Ovary (tissue), 3 donors: ENCODE data around the gene PRDM16.

ENCODE experiments used
- EP300 ChIP-seq: sonication (generic); formaldehyde crosslinking; IDR thresholded peaks from one replicate; pipeline ENCODE4 v1.6.1; 2017; ENCODE audit warnings: antibody characterized with exemption
- POLR2A ChIP-seq: fragments of 450-650 bp; IDR thresholded peaks from one replicate; pipeline ENCODE4 v1.6.1; 2017; ENCODE audit warnings: antibody characterized with exemption, mild to moderate bottlenecking, moderate library complexity
- TF ChIP-seq, protein P1 (sequence below), 3 donors: fragments of 450-650 bp in 2 of 3; fragments of 200-600 bp in 1 of 3; IDR thresholded peaks; one replicate each; pipeline versions ENCODE4 v1.5.1 to v1.8.0; 2016 to 2022; ENCODE audit warnings: antibody characterized with exemption in 3 of 3, mild to moderate bottlenecking in 1 of 3
- donor health status: DM: no; HTN: no; CAD: no.

DNA sequence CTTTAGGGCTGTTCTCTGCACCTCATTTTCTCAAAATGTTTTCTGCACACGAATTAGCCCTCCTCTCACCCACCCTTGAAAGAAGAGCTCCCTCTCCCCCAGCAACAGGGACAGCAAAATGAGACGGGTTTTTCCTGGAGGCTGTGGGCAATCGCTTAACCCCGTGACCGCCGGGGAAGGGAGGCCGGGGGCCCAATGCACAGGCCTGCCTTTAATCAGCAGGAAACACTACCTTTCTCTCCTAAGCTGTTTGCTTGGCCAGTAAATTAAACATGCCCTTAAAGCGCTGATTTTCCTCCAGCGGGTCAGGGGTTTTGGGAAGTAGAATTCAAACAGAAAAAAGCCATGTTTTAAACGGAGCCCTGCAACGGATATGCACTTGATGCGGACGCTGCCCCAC lies 114.4 kb downstream of the PRDM16 start:
- TF ChIP-seq, protein P1, sequence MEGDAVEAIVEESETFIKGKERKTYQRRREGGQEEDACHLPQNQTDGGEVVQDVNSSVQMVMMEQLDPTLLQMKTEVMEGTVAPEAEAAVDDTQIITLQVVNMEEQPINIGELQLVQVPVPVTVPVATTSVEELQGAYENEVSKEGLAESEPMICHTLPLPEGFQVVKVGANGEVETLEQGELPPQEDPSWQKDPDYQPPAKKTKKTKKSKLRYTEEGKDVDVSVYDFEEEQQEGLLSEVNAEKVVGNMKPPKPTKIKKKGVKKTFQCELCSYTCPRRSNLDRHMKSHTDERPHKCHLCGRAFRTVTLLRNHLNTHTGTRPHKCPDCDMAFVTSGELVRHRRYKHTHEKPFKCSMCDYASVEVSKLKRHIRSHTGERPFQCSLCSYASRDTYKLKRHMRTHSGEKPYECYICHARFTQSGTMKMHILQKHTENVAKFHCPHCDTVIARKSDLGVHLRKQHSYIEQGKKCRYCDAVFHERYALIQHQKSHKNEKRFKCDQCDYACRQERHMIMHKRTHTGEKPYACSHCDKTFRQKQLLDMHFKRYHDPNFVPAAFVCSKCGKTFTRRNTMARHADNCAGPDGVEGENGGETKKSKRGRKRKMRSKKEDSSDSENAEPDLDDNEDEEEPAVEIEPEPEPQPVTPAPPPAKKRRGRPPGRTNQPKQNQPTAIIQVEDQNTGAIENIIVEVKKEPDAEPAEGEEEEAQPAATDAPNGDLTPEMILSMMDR (IDR thresholded peaks at IDR 0.05), result no peak
- TF ChIP-seq POLR2A, result no peak
- no peak for TF ChIP-seq EP300
